Loucy (cell line): ENCODE data around the gene VCAN.

Source experiments
- CTCF ChIP-seq: fragments of 200-600 bp; sonication (generic); conservative IDR thresholded peaks from 2 replicates; pipeline ENCODE4 v1.5.1; 2014; ENCODE audit warnings: mild to moderate bottlenecking, antibody characterized with exemption, low read length
- EZH2phosphoT487 ChIP-seq: fragments of 200-600 bp; IDR thresholded peaks from 2 replicates; pipeline ENCODE4 v1.6.1; 2018; ENCODE audit warnings: antibody characterized with exemption, mild to moderate bottlenecking, moderate library complexity, borderline replicate concordance

DNA sequence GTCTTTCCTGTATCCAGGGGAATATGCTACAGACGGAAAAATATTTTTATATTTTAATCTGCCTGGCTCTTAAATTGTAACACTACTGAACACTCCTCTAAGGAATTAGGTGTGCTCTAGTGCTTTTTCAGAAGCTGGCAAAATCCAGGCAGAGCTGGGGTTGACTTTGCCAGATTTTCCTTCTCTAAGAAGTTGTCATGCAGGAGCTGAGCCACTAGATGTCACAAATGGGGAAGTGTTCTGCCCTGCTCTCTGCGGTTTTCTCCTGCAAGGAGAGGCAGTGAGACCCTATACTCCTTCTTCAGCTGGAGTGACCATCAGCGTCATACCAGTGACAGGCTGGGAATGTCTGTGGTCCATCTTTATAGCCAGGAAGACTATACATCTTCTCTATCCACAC is 136.6 kb downstream of the VCAN start:
- peak; percentile 60 for TF ChIP-seq CTCF
- TF ChIP-seq EZH2phosphoT487: no peak
